Measurements from ENCODE around the gene PPP2R5B.
A peak's percentile ranks its signal among the peaks of the same experiment; 100 is the strongest.

PPP2R5B gene

DNA sequence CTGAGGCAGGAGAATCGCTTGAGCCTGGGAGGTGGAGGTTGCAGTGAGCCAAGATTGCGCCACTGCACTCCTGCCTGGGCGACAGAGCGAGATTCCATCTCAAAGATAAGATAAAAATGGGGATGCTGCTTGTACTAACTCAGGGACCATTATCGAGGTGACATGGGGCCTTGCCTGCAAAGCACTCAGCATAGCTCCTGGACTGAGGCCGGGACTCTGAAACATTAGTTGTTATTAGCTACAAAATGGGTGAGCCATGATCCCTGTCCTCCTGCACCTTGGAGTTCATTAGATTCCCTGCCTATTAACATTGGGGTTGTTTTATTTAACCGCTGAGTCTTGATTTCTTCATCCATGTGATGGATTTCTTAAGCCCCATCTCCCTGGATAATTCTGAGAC lies 5.1 kb downstream of the PPP2R5B start:
- DNase-seq (ENCODE audit: low spot score) = no peak

GRCh38 chr11:64930340-64930739 lies 5.9 kb downstream of the PPP2R5B start:
- DNase-seq (ENCODE audit: low spot score) = no peak

DNA sequence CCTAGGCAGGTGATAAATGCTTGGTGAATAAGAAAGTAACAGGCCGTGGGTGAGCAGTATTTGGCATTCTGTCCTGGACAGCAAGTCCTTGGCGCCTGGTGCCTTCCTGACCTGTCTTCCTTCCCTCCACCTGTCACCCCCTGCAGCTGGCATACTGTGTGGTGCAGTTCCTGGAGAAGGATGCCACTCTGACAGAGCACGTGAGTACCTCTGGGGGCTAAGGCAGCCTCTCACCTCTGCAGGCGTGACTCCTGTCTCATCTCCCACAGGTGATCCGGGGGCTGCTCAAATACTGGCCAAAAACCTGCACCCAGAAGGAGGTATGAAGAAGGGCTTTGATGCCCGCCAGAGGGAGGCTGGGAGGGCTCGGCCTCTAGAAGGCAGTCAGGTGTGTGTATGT lies 6.8 kb downstream of the PPP2R5B start:
- DNase-seq (ENCODE audit: low spot score) = no peak

DNA sequence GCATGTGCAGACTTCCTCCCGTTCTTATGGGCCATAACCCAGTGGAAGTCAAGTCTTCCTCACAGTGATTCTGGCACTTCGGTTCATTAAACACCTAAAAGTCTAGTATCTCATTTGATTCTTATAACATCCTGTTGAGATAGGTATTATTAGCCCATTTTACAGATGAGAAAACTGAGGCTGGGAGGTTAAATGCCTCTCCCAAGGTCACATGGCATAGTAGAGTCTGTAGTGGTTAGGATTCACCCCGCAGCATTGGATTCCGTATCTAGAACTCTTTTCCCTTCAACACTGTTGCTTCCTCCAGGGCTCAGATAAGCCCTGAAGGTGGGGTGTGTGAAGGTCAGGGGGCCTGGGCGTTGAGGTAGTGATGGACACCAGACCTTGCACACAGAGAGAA lies 7.8 kb downstream of the PPP2R5B start:
- DNase-seq (ENCODE audit: low spot score) = no peak

DNA sequence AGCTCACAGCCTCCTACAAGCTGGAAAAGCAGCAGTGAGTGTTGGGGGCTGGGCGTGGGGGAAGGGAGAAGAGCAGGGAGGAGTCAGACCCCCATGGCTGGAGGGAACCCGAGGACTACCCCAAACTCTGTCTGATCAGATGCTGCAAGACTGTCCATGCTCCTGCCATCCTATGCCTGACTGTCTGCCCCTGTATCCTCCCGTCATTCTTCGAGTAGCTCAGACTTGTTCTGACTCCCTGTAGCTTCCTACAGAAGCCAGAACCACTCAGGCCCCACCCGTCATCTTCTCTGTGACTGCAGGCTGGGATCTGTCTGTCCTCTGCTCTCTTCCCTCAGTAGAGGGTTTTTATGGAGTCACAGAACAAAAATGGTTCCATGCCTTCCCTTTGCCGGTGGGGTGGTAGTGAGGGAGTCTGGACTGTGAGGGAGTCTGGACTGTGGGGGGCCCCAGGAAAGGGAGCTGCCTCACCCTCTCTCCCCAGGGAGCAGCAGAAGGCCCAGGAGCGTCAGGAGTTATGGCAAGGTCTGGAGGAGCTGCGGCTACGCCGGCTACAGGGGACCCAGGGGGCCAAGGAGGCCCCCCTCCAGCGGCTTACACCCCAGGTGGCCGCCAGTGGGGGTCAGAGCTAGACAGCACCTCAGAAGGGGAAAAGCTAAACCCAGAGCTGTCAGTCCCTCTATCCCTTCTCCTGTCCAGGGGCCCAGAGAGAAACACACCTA lies 8.9 kb downstream of the PPP2R5B start:
- DNase-seq (ENCODE audit: low spot score) = no peak

DNA sequence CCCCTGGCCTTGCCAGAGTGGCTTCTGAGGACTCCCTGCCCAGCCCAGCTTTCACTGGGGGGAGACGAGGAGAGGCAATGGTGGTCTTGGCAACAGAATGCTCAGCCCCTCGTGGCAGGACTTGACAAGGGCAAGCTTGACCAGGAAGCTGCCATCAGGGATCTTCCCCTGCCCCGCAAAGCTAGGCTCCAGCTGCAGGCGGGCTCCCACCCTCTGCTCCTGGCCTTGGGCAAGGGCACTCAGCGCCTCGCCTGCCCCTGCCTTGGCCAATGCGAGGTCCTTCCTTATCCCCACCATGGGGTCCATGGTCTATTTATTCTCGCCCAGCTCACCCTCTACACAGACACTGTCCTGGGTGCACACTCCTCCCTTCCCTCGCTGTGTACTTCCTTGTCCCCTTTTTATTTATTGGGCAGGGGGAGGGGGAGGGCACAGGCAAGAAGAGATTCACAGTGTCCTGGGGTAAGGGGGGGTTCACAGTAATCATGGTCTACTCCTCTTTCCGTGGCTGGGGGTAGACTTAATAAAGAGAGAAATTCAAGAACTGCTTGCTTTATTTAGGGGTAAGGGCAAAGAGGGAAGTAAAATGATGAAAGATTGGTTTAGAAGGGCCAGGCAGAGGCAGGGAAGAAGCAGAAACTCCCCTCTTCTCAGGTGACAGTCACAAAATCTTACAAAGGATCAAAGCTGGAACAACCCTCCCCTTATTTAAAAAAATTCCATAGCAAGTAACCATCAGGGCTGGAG lies 9.6 kb downstream of the PPP2R5B start:
- DNase-seq (ENCODE audit: low spot score) = no peak

GRCh38 chr11:64934682-64935358 lies 10.3 kb downstream of the PPP2R5B start:
- no peak for DNase-seq (ENCODE audit: low spot score)

DNA sequence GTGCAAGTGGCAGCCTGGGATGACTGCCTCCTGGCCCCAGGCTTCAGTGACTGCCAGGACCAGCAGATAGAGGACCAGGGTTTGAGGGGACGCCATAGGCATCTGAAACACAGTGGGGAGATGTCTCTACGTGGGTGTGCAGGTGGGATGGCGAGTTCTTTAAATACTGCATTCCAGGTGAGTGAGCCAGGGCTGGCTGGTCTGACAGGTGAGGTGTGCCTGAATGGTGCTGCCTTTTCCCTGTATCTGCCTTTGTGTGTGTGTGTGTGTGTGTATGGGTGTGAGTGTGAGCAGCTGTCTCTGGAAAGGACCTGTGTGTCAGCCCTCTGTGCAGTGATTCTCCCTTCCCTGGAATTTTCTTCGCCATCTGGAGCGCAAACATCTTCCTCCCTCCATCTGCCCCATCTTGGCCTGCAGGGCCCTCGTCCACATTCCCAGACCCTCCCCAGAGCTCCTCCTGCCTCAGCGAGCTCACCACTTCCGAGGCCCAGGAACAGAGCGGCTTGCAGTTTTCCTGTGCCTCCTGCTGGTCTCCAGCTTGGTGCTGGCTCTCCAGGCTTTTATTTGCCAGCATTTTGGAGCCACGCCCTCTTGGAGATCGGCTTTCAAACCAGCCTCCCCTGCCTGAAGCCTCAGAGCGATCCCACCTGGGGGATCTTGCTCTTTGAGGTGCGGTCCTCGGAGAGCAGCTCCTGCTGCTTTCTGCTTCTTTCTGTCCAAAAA lies 11.0 kb downstream of the PPP2R5B start, which contains the start of gene GPHA2:
GPHA2 (minus strand) TSS at position 535 of the 723 bp plus-strand sequence; CDS start at position 102, 433 bp downstream.
- DNase-seq (ENCODE audit: low spot score) = no peak

- DNase-seq (ENCODE audit: low spot score) = no peak
These were observed 12.1 kb downstream of the PPP2R5B start for GRCh38 chr11:64936539-64936938.

DNA sequence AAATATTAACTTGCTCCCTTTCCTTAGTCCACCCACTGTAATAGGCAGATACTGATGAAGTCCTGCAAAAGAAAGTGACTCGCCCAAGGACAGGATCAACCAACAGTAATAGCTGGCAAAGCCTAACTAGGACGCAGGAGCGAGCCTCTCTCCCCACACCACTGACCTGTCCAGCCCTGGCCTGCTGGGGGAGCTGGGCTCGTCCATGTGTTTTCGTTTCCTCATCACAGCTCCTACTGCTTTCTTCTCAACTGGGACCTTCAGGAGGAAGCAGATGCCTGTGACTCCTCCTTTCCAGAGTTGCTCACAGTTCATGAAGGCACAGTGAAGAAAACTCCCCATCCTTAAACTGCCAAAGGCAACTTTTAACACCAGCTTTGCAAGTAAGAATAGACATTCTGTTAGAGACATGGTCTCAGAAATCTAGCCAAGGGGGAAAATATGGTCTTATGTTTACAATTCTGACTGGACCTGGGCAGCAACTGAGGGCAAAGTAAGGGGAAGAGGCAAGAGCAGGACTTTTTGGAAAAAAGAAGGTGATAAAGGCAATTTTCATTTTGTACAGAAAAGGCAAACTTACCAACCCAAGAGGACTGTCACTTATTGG lies 22.8 kb downstream of the PPP2R5B start:
- DNase-seq (ENCODE audit: low spot score) = no peak

GRCh38 chr11:64951529-64951928 lies 27.0 kb downstream of the PPP2R5B start:
- DNase-seq (ENCODE audit: low spot score) = no peak

DNA sequence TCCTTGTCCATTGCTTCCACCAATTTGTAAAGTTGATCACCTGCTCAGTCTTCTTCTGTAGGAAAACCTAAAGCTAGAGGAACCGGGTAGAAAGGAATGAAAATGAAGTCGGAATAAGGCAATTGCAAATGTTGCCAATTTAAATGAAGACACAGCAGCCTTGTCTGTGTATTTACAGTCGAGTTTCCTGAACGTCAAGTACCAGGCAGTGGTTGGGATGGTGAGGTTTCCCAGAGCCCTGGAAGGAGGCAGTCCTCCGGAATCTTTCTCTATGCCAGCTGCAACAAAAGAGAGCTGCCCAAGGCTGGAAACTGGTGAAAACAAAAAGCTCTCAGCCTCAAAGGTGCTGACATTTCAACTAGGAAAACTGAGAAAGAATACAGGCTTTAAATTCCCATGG lies 29.7 kb downstream of the PPP2R5B start:
- no peak for DNase-seq (ENCODE audit: low spot score)

DNA sequence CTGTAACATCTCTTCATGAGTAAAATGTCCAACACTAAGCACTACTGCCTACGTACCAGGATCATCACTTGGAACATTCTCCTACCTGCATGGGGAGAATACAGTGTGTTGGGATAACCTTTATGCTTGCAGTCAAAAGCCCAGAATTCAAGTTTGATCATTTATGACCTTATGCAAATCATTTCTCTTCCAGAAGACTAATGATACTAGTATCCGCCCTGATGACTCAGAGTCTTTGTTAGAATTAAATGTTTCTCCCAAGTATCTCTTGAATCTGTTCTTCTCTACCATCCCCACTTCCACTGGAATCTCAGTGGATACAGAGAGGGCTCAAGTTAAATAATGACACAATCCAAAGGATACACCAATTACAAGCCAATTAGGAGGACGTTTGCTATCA lies 35.0 kb downstream of the PPP2R5B start:
- no peak for DNase-seq (ENCODE audit: low spot score)

DNA sequence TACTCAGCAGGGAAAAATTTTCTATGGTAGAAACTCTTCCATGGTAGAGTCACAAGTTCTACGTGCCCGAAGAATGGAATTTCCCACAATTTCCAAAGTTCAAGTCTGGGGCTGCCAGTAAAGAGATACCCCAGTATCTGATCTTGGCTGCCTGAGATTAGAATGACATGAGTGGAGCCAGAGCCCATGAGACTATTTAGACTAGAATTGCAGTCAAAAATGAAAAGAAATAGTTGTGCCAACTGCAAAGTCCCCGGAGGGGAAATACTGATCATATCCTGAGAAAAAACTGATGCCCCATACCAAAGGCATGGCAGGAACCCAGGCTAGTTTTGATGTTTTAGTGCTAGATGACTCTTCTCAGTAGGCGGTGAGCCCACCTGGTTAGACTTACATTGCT lies 36.2 kb downstream of the PPP2R5B start:
- DNase-seq (ENCODE audit: low spot score) = no peak

DNA sequence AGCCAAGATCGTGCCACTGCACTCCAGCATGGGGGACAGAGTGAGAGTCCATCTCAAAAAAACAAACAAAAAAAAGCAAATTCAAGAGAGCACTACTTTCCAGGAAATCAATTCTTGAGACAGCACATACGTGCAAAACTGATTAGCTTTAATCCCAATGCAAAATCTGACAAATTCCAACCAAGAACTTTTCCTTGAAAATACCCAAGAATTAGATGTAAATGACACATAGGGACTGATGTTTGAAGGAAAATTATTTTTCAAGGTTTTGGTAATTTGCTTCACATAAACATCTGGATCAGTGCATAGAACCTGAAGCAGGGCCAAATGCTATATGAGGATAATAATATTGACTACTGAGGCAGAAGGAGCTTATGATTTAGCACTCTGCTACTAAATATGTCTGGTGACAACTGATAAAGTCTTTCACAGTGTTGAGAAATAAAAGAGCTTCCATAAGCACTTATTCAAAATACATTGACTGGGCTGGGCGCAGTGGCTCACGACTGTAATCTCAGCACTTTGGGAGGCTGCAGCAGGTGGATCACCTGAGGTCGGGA lies 38.7 kb downstream of the PPP2R5B start:
- no peak for DNase-seq (ENCODE audit: low spot score)

DNA sequence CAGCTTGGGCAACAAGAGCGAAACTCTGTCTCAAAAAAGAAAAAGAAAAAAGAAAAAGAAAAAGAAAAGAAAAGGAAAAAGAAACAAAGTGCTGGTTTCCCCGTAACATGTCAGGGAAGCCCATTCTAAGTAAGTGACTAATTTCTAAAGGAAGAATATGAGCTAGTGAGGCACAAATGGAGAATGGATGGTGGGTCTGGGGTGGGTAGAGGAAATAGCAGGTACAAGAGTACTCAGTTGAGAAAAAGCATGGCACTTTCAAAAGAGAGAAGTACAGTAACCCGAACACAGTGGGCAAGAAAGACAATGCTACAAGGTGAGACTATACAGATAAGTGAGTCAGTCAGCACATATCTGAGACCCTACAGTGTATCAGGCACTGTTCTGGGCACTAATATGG lies 42.9 kb downstream of the PPP2R5B start:
- DNase-seq (ENCODE audit: low spot score) = peak; percentile 59

DNA sequence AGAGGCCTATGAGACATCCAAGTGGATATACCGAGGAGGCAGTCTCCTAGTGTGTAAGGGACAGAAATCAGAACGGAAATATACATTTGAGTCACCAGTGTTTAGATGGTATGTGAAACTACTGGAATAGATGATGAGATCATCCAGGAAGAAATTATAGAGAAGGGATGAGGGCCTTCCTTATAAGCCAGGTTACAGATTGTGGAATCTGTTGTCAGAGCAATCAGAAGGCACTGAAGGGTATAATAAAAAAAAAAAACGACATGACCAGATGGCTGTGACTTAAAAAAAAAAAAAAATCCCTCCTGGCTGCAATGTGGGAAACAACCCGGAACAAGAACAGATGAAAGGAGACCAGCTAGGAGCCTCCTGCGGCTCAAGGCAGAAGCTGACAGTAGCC lies 44.7 kb downstream of the PPP2R5B start:
- peak; percentile 55 for DNase-seq (ENCODE audit: low spot score)

DNA sequence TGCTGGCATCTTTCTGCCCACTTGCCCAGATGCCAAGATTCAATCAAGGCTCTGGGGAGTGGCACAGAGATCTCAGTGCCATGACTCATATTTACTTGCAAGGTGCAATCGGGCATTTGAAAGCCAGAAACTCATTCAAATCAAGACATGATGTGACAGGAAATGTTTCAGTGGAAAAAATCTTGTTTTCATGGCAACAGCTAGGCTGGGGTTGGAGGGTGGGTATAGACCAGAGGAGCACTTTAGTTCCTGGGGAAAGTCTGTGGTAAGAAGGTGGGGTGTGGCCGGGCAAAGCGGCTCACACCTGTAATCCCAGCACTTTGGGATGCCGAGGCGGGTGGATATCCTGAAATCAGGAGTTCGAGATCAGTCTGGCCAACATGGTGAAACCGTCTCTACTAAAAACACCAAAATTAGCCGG lies 46.3 kb downstream of the PPP2R5B start:
- DNase-seq (ENCODE audit: low spot score) = peak; percentile 88

DNA sequence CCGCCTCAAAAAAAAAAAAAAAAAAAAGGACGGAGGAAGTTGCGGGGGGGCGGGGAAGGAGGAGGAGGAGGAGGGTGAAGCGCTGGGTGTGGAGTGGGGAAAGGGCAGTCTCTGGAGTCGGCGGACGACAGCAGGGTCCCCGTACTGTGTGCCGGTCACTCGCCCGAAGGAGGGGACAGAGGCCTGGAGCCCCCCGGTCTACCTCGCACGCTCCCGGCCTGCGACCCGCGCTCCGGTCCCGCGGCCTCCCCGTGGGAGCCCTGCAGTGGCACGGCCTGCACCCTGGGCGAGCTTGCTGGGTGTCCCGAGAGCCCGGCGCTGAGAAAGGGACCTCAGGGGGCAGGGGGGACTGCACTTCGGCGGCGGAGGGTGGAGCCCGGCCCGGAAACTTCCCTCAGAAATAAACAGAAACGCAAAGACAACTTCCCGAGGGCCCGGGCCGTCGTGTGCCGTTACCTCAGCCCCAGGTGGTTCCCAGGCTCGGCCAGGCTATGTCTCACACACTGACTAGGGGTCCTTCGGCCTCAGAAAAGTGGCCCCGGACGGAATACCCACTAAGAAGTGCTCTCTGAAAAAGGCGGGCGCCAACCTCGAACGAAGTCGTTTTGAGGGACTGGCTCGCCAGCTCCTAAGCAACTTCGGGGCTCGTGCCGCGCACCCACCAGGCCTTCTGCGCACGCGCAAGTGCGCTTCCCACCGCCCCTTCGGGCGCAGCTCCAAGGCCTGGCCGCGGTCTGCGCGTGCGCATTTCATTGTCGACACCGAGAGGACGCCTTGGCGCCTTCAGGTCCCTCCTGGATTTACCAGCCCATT lies 47.1 kb downstream of the PPP2R5B start, which contains the start of gene MAJIN:
MAJIN (minus strand) TSS at position 688 of the 813 bp plus-strand sequence. CDS start 12,703 bp downstream, outside the sequence.
- peak; percentile 90 for DNase-seq (ENCODE audit: low spot score)

- DNase-seq (ENCODE audit: low spot score) = no peak
These were observed 49.6 kb downstream of the PPP2R5B start for GRCh38 chr11:64974124-64974523.

All from activated CD4-positive, alpha-beta T cell treated with anti-CD3 and anti-CD28 coated beads, Interleukin-2, Interleukin-4, amounts not matched to agents 100 ng/mL and 50 ng/mL, durations not matched to agents 16 hours and 8 hours (primary cell).